ENCODE data around the gene SVIL.

DNA sequence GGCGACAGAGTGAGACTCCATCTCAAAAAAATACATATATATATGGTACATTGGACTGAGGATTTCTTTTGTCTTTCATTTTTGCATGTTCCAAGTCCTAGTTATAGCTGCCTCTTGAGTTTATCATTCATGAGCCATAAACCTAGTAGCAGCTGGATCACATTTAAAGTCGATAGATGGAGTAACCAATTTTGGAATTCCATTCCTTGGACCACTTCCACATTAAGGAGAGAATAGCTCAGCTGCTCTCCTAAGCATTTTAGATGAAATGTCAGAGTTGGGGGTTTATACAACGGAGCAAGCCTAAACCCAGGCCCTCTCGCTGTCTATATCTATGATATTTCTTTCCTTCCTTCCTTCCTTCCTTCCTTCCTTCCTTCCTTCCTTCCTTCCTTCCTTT, 204.7 kb downstream of the SVIL start:
- TF ChIP-seq, protein P1, sequence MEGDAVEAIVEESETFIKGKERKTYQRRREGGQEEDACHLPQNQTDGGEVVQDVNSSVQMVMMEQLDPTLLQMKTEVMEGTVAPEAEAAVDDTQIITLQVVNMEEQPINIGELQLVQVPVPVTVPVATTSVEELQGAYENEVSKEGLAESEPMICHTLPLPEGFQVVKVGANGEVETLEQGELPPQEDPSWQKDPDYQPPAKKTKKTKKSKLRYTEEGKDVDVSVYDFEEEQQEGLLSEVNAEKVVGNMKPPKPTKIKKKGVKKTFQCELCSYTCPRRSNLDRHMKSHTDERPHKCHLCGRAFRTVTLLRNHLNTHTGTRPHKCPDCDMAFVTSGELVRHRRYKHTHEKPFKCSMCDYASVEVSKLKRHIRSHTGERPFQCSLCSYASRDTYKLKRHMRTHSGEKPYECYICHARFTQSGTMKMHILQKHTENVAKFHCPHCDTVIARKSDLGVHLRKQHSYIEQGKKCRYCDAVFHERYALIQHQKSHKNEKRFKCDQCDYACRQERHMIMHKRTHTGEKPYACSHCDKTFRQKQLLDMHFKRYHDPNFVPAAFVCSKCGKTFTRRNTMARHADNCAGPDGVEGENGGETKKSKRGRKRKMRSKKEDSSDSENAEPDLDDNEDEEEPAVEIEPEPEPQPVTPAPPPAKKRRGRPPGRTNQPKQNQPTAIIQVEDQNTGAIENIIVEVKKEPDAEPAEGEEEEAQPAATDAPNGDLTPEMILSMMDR (IDR thresholded peaks at IDR 0.05; ENCODE audit: poor library complexity, severe bottlenecking): no peak
- TF ChIP-seq EP300 (conservative IDR thresholded peaks at IDR 0.05; ENCODE audit: poor library complexity, severe bottlenecking) (no peak), POLR2AphosphoS5 (IDR thresholded peaks at IDR 0.05) (no peak), REST (IDR thresholded peaks at IDR 0.05; ENCODE audit: borderline replicate concordance) (no peak), EZH2 (IDR thresholded peaks at IDR 0.05; ENCODE audit: borderline replicate concordance, insufficient read depth, low read length, poor library complexity, severe bottlenecking) (no peak), RAD21 (conservative IDR thresholded peaks at IDR 0.05) (no peak), SMC3 (conservative IDR thresholded peaks at IDR 0.05; ENCODE audit: poor library complexity) (no peak), TAF1 (IDR thresholded peaks at IDR 0.05; ENCODE audit: low read depth) (no peak)
